Fibroblast of skin of left biceps (primary cell): ENCODE measurements around the gene ZFYVE26.

ENCODE experiments used
- DNase-seq, 2 experiments: peaks; one replicate each; pipeline ENCODE4 v3.0.0-alpha.2; 2013; ENCODE audit warnings: low read depth in 2 of 2

The ZFYVE26 gene

GRCh38 chr14:67815573-67816225, 691 bp downstream of the ZFYVE26 start:
- no peak for DNase-seq

DNA sequence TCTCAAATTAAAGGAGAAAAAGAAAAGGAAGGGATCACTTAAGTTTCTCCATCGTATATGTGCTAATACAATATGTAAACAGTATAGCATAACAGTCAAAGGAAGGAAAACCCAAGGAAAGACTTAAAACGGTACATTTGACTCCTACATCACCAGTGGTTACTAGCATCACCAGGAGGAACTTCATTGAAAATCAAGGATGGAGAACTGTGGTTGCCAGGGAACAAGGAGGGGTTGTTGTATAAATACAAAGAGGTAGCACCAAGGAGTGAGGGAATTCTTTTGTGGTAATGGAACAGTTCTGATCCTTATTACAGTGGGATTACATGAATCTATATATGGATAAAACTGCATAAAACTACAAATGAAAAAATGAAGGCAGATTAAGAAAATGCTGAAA, 1.6 kb downstream of the ZFYVE26 start:
- no peak for DNase-seq

GRCh38 chr14:67806246-67806645, 10.1 kb downstream of the ZFYVE26 start:
- DNase-seq: no peak

- DNase-seq: no peak
These were observed 15.6 kb downstream of the ZFYVE26 start for GRCh38 chr14:67800743-67801142.

- no peak for DNase-seq
These were observed 17.7 kb downstream of the ZFYVE26 start for GRCh38 chr14:67798731-67799130.

DNA sequence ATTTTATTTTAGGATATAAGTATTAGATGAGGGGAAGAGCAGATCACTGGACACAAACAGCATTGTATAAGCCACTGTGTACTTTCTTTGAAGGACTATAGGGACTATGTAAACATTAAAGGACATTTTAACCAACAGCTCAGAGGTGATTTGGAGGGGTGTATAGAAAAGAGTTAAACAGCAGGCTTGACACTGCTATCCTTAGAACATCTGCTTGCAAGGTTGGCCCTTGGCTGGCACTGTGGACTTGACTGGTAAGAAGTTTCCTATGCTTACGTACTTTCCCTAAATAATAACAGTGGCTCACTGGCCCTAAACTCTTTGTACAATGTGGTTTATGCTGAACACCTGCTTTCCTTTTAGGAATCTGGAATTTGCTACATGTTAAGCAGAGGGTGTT, 28.7 kb downstream of the ZFYVE26 start:
- DNase-seq: no peak

- DNase-seq: no peak
These were observed 30.9 kb downstream of the ZFYVE26 start for GRCh38 chr14:67785270-67786109.

GRCh38 chr14:67784244-67784823, 32.1 kb downstream of the ZFYVE26 start:
- no peak for DNase-seq

GRCh38 chr14:67782090-67782489, 34.3 kb downstream of the ZFYVE26 start:
- no peak for DNase-seq

- no peak for DNase-seq
These were observed 37.6 kb downstream of the ZFYVE26 start for GRCh38 chr14:67778792-67779191.

- DNase-seq: no peak
These were observed 39.6 kb downstream of the ZFYVE26 start for GRCh38 chr14:67776653-67777322.

DNA sequence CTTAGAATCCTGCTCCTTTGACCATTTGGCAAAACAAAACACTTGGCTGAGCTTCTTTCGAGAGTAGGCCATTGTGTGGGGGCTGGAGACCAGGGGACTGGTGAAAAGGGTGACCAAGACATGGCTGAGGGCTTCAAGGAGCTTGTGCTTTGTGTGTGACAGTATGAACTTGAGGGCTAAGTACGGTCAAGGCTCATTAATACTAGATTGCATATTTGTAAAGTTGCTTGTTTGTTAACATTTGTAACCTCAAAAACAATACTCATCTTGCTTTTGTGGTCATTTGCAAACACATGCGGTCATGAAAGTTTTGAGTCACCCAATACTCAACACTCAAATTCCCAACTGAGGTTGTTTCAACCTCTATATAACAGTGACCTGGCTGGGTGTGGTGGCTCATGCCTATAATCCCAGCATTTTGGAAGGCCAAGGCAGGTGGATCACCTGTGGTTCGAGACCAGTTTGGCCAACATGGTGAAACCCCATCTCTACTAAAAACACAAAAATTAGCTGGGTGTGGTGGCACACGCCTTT, 42.5 kb downstream of the ZFYVE26 start:
- DNase-seq: no peak

DNA sequence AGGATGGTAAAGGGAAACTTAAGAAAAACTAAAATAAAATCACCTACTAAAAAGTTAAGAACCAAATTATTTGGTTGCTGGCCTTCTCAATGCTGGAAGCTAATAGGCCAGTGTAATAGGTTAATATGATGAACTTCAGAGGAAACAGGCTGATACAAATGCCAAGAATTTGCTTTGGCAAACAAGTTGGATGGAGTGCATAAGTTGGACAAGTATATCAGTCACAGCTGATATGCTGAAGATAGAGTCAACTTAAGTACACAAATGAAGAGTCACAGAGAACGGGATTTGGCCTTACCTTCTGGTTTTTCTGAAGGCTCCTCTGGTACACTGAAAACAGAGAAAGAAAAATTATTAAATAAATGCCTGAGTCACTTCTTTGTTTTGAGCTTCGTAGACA, 48.2 kb downstream of the ZFYVE26 start:
- no peak for DNase-seq

- DNase-seq: no peak
These were observed 50.2 kb downstream of the ZFYVE26 start for GRCh38 chr14:67766035-67766680.

- no peak for DNase-seq
These were observed 51.1 kb downstream of the ZFYVE26 start for GRCh38 chr14:67765192-67765834.

- DNase-seq: no peak
These were observed 51.9 kb downstream of the ZFYVE26 start for GRCh38 chr14:67764496-67764895.

DNA sequence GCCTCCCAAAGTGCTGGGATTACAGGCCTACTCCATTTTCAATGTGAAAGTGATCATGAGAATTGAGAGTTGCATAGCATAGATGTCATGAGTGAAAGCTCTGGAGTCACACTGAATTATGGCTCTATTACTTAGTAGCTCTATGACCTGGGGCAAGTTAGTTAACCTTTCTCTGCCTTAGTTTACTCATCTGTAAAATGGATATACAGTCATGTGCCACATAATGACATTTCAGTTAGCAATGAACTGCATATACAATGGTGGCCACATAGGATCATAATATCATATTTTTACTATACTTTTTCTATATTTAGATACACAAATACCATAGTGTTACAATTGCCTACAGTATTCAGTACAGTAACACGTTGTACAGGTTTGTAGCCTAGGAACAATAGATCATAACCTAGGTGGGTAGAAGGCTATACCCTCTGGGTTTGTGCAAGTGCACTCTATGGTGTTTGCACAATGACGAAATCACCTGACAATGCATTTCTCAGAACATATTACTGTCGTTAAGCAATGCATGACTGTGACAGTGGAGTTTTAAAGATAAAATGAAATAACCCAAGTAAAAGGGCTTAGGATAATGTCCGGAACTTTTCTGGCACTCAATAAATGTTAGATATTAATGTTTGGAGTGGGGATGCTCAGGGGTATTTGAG, 53.1 kb downstream of the ZFYVE26 start:
- no peak for DNase-seq

GRCh38 chr14:67762051-67762450, 54.3 kb downstream of the ZFYVE26 start:
- DNase-seq: no peak

DNA sequence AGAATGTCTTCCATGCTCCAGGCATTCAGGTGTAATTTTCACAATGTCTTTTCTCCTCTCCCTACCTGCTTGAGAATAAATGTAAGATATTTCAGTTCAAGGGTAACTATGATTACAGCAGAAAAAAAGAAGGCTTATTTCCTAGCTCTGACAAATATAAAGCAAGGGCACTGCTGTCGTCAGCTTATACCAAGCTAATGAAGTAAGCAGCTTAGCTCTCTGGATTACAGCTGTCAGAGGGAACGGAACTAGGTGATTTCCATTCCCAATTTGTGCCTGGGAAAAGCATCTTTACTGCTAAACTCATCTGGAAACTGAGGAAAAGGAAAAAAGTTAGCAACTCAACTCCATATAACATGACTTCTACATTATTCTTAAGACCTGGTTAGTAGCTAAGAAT, 56.5 kb downstream of the ZFYVE26 start:
- no peak for DNase-seq

DNA sequence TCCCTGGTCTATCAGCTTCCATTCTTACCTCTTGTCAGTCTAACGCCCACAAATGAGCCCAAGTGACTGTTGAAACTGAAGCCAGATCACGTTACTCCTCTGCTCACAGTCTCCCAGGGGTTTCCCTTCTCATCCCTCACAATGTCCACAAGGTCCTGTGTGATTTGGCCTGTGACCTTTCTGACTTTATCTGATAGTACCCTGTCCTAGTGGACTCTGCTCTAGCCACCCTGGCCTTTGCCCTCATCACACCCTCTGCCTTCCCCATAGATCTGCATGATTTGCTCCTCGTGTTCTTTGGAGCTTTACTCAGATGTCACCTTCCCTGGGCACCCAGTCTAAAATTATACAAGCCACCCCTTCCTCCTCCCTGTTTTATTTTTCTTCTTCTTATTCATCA, 59.2 kb downstream of the ZFYVE26 start:
- DNase-seq: no peak

GRCh38 chr14:67756496-67756895, 59.9 kb downstream of the ZFYVE26 start:
- no peak for DNase-seq
